PC-3 (cell line): ENCODE measurements around the gene AP1M2.

Source experiments
- EZH2 ChIP-seq: fragments of 300-600 bp; sonication (generic); IDR thresholded peaks from one replicate; pipeline ENCODE4 v1.6.1; 2017; ENCODE audit warnings: antibody characterized with exemption, mild to moderate bottlenecking, low read length; ENCODE audit not compliant: unreplicated experiment
- EZH2phosphoT487 ChIP-seq: fragments of 300-600 bp; sonication (generic); IDR thresholded peaks from 2 replicates; pipeline ENCODE4 v1.6.1; 2018; ENCODE audit warnings: mild to moderate bottlenecking, antibody characterized with exemption, low read length, borderline replicate concordance
- TF ChIP-seq, protein P1 (sequence below): fragments of 300-600 bp; sonication (generic); conservative IDR thresholded peaks from 2 replicates; pipeline ENCODE4 v1.5.1; 2017; ENCODE audit warnings: antibody characterized with exemption, low read depth, mild to moderate bottlenecking, low read length

DNA sequence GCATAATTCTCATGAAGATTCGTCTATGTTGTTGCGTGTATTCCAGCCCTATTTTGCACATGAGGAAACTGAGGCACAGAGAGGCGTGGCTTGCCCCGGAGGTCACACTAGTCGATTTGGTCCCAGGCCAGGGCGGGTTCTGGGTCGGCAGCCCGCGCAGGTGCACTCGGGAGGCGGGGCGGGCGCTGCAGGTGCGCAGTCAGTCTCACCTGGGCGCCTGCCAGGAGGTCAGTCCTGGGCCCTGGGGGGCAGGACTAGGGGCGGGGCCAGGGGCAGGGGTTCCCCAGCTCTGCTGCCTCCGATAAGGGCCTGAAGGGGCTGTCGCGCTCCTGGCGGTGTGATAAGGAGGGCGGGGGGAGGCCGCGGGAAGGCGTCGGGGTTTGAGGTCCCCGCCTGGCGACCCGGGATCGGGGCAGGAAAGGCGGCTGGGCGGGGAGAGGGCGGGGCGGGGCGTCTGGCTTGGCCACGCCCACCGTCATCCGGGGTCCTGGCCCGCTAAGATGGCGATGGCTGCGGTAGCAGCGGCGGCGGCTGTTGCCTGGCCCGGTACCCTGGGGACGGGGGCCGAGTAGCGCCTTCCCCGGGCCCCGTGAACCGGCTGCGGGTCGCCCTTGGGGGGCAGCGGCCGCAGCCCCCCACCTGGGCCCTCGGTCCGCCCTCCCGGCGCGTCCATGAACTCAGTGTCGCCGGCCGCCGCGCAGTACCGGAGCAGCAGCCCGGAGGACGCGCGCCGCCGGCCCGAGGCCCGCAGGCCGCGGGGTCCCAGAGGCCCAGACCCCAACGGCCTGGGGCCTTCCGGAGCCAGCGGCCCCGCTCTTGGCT is 43.5 kb downstream of the AP1M2 start, which contains the start of gene ATG4D:
- no peak for TF ChIP-seq EZH2
- TF ChIP-seq, protein P1, sequence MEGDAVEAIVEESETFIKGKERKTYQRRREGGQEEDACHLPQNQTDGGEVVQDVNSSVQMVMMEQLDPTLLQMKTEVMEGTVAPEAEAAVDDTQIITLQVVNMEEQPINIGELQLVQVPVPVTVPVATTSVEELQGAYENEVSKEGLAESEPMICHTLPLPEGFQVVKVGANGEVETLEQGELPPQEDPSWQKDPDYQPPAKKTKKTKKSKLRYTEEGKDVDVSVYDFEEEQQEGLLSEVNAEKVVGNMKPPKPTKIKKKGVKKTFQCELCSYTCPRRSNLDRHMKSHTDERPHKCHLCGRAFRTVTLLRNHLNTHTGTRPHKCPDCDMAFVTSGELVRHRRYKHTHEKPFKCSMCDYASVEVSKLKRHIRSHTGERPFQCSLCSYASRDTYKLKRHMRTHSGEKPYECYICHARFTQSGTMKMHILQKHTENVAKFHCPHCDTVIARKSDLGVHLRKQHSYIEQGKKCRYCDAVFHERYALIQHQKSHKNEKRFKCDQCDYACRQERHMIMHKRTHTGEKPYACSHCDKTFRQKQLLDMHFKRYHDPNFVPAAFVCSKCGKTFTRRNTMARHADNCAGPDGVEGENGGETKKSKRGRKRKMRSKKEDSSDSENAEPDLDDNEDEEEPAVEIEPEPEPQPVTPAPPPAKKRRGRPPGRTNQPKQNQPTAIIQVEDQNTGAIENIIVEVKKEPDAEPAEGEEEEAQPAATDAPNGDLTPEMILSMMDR: no peak
- TF ChIP-seq EZH2phosphoT487: no peak
